HG03575 (cell line): ENCODE results near the gene SMYD3.
"Not testable (repeated sequence)": the region's sequence is repeated elsewhere in the genome, so short reads cannot be mapped to it uniquely, and the experiment has no call there.

ENCODE experiments used
- ATAC-seq: cut with Tn5 transposase; IDR thresholded peaks from one replicate; pipeline ENCODE4 v1.9.1; 2021; ENCODE audit not compliant: unreplicated experiment, insufficient number of reproducible peaks, low FRiP score; ENCODE audit errors: extremely low read depth

SMYD3 gene

DNA sequence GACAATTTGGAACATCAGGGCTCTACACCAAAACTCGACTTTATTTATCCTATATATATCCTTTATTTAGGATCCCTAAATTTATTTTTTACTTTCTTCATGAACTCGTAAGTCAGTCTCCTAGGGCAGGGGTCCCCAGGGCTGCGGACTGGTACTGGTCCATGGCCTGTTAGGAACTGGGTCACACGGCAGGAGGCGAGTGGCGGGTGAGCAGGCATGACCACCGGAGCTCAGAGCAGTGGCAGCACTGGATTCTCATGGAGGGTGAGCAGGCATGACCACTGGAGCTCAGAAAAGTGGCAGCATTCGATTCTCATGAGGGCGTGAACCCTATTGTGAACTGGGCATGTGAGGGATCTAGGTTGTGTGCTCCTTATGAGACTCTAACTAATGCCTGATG, 427.0 kb downstream of the SMYD3 start:
- no peak for ATAC-seq

DNA sequence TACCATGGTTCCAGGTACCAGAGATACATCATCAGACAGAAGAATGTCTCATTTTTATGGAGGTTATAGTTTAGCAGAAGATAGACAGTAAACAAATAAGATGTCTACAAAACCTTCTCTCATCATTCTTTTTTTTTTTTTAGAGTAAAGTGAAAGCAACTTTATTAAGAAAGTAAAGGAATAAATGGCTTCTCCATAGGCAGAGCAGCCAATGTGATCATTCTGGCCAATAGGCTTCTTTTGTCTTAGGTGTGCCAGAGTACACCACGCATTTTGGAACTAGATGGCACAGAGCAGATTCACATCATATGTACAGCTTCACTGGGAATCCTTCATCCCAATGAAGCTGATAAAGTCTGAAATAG, 428.2 kb downstream of the SMYD3 start:
- ATAC-seq = no peak

DNA sequence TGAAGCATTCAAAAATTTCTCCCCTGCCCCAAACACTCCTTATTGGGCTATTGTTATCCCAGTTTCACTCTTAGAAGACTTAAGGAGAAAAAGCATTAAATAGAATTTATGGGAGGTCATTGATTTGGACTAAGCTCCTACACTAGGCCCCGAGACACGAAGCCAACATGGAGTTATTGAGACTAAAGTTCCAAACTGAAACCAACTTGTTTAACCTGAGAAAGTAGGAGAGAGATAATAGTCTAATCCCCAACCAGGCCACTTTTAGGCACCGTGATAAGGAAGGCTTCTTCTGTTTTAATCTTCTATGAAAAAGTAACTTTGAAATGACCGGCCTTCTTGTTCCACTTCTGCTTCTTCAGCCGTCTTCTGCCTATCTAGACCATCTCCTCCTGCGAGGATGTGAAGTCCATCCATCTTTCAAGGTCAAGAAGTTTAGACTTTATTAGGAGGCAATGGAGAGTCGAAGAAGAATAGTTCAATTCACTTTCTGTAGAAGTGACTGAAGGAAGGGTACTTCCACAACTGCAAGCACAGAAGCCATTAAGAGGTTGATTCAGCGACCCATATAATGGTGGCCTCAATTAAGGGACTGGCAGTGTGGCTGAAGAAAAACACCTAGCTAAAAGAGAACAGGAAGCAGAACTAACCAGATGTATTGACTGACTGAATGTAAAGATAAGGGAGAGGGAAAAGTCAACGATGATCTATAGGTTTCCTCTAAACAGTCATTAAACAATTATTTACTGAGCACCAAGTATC, 428.8 kb downstream of the SMYD3 start:
- ATAC-seq = no peak

DNA sequence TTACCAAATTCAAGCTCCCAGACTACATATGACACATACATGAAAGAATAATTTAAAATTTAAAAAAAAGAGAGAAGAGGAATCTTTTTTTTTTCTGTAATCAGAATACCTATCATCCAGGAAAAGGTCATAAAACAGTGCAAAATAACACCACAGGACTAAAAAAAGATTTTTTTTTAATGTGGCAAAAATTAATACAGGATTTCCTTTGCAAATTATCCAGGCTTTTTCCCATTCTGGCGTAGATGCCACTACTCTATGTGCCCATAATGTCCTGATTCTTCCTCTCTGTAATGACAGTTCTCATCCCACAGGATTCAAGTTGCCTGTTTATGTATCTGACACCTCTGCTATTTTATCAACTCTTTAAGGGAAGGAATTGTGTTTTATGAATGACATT, 429.6 kb downstream of the SMYD3 start:
- ATAC-seq = no peak

DNA sequence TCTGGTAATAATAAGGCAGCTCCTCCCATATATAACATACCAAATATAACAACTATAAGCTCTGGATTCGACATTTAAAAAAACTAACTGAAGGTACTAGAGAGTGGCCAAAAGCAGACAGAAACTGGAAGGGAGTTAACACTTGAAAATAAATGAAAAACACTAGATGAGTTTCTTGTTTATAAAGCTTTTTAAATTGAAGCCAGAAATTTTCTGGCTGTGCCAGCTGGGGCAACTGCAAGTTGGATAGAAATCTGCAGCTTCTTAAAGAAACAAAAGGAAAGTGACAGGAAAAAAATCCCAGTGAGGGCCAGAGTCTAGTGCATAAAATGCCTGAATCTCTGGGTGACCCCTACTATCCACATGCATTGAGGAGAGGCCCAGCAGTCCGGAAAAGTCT, 432.7 kb downstream of the SMYD3 start:
- no peak for ATAC-seq

DNA sequence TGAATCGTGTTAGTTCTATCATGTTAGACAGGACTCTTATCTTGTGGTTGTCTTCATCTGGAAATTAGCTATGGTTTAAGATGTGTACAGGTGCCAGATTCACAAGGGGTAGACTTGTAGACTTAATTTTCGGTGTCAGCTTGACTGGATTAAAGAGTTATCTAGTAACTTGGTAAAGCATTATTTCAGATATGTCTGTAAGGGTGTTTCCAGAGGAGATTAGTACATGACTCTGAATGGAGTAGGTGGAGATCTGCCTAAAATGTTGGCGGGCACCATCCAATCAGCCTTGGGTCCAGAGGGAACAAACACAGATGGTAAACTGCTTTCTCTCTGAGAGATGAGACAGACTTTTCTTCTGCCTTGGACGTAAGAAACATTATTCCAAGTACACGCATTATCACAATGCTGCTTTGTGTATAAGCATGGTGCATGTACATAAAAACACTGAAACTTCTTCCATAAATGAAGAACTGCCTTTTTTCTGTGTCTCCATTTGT, 434.6 kb downstream of the SMYD3 start:
- ATAC-seq = no peak

DNA sequence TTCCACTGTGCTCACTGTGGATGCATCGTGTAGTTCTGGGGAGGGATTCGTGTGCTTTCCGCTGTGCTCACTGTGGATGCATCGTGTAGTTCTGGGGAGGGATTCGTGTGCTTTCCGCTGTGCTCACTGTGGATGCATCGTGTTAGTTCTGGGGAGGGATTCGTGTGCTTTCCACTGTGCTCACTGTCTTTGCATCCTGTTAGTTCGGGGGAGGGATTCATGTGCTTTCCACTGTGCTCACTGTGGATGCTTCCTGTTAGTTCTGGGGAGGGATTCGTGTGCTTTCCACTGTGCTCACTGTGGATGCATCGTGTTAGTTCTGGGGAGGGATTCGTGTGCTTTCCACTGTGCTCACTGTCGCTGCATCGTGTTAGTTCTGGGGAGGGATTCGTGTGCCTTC, 435.1 kb downstream of the SMYD3 start:
- ATAC-seq = not testable (repeated sequence)

DNA sequence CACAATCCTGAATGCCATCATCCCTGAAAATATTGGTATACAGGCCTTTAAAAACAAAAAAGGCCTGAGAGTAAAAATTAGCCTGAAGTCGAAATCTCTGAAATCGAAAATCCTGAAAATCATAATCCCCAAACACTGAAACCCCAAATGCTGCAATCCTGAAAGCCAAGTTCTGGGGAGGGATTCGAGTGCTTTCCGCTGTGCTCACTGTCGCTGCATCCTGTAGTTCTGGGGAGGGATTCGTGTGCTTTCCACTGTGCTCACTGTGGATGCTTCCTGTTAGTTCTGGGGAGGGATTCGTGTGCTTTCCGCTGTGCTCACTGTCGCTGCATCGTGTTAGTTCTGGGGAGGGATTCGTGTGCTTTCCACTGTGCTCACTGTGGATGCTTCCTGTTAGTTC, 435.5 kb downstream of the SMYD3 start:
- ATAC-seq = not testable (repeated sequence)

DNA sequence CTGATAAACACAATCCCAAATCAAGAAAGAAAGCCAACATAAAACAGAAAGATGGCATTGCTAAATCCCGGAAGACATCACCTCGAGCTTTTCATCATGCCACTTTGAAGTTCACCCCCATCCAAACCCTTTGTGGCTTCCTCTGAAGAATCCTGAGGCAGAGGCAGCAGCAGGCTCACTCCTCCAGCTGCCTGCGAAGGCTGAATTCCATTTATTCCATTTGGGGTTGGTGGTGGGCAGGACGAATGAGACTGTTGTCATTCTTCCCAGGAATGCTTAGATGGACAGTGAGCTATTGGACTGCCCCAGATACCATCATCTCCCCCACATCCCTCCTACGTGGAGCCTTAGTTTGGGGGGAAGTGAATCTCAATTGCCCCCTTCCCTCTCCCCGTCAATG, 437.5 kb downstream of the SMYD3 start:
- ATAC-seq = no peak

DNA sequence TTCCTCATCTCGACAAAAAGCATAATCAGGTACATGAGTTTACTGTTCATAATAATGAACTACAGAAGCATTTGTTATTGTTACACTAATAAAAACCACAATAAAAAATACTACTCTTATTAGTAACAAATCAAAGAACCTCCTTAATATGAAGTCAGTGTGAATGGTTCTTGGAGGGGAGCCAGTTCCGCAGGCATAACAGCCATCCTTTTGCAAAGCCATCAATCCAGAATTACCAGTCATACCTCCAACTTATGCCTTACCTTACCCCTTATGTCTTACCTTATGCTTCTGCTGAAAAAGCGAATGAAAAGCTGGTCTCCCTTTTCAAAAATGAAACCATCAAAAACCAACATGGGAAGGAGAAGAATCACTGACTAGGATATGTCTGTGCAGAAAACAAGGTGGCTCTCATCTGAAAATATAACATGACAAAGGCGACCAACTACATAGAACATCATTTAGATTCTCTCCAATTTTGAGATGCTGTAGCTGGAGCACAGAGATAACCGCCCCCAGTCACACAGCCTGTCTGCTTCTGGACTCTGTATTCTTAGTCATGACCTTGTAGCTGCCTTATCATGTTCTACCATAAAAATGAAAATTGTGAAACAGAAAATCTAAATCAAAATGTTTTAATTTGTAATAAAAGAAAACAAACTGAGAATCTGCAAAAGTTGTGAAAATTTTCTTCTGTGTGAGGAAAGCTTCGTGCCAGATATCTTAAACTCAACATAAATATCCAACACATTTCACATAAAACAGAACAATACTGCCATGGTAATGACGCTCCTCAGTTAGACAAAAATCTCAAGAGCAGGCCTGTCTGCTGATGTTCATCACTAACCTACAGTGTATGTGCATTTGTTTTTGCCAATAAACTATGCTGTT, 438.2 kb downstream of the SMYD3 start:
- no peak for ATAC-seq

DNA sequence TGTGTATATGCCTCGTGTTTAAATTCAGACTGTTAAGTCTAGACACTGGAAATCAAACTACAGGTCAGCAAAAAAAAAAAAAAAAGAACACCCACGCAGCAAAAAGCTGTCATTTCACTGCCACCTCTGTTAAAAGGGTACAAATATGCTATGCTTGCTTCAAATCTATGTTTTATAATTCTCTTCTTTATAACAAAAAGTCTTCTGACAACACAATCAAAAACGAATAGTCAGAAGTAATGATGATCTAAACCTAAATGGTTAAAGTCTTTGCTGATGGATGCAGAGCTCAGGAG, 438.9 kb downstream of the SMYD3 start:
- no peak for ATAC-seq

DNA sequence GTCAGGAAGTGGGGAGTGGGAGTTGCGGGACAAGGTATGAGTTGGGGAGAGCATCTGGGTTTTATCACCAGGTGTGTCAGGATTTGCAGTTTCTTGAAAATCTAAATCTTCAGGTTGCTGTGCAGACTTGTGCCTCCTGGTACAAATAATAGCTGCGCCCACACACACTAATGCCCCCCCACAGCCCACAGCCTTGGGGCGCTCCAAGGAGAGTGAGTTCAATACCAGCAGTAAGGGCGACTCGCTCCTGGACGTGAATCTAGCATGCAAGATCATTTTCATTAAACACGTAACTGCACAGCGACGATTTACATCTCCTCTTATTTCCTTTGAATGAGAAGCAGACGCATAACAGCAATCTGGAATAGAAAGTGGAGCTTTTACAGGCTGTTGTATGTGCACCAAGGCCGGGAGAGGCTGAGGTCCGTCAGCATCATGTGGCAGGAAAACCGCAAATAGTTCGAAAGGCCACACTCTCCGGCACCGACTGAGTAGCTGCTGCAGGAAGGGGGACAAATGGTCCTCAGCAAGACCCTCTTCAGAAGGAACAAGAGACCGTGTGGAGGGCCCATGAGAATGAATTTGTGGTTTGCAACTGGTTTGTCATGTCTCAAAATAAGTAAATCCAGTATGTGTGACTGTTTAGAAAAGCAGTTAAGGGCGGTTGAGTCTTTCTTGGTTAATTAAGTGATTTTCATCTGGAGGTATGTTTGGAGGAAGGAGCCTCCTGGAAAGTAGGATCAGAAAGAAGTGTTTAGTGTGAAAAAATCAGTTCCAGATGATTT, 439.5 kb downstream of the SMYD3 start:
- ATAC-seq = no peak

DNA sequence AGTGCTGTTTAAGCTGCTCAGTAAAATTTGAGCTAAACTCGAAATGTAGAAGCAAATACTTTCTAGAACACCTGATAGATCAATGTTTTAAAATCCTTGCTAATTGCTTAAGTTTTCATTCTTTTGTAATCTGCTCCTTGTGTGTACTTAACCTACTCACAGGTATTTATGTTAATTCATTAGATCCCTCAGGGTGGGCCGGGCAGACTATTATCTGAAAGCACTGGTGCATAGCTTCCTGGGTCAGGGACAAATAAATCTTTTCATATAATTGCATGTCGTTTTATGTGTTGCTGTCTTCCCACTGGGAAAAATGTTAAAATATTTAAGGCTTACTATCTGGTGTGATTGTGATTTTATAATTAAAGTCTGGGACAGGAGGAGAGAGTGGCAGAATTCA, 440.5 kb downstream of the SMYD3 start:
- no peak for ATAC-seq

DNA sequence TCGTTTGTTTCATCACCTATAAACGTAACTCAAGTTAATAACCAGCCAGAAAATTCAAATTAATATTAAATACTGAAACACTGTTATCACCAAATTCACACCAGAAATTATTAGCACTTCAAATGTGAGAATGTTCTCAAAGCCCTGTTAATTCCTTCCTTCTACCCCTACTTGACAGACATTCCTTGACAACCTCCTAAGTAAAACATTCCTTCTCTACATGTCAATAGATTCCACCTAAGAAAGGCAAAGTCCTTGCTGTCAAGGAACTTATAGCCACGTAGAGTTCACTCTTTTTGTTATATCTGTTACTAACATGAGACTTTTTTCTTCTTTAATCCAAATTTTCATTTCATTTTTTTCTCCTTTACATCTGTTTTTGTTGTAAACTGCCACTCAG, 441.5 kb downstream of the SMYD3 start:
- no peak for ATAC-seq

DNA sequence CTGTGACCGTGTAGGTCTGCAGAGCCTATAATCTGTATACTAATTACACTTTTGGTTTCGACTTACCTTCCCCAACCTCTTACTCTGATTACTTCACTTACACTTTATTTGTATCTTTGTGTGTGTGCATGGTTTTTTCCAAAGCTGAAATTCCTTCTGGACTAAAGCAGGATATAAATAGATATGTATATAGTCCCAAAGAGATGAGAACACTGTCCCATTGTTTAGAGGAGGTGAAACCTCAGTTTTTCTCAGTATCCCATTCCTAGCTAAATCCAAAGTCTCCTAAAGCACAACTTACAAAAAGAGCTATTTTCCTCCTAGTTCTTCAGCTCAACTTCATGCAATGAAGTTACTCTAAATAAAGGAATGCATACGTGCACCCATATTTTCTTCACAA, 442.2 kb downstream of the SMYD3 start:
- ATAC-seq = no peak

DNA sequence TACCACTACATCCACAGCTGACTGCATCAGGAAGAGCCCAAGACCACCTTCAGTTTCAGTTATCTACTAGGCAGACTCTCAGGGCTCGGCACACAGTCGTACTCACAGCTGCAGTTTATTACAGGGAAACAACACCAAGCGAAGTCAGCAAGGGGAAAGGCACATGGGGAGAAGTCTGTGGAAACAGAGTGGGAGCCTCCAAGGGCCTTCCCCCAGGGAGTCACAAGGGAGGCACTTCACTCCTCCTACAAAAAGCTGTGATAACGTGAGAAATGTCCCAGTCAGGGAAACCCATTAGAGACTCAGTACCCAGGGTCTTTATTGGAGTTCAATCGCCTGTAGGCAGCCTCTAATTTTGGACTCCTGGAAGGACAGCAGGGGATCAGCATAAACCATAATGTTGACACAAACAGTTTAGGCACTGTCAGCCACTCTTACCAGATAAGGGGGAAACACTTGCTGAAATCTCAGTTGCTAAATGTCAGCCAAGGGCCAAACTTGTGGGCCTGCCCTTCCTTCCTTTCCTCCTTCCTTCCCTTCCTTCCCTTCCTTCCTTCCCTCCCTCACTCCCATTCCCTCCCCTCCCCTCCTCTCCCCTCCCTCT, 444.0 kb downstream of the SMYD3 start:
- ATAC-seq = no peak

DNA sequence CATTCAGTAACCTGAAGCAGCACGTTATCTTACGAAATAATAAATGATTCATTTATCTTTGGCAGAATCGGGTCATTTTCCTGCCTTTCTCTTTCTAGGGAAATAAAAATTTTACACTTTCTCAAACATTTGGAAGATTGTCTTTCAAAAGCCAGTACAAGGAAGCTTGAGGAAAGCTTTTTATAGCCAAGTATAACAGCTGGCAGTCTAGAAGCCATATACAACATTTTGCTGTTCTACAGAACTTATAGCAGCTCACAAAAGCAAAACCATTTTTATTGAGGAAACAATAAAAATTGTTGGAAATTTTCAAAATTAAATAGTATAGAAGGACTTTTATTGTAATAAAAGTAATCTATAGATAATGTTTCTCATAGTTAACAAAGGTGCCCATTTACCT, 448.6 kb downstream of the SMYD3 start:
- ATAC-seq = no peak

DNA sequence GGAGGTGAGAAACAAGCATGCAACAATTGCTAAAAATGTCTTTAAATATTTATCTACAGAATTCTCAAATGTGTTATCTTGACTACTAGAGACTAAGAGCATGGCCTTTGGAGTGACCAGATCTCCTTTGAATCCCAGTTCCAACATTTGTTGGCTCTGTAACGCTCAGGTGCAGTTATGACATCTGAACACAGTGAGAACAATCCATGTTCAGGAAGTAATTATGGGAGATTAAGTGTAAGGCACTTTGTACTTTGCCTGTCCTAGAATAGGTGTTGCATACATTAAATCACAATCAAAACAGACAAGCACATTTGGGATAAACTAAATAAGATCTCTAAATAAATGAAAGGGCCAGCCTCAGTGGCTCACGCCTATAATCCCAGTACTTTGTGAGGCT, 454.5 kb downstream of the SMYD3 start:
- ATAC-seq = no peak

DNA sequence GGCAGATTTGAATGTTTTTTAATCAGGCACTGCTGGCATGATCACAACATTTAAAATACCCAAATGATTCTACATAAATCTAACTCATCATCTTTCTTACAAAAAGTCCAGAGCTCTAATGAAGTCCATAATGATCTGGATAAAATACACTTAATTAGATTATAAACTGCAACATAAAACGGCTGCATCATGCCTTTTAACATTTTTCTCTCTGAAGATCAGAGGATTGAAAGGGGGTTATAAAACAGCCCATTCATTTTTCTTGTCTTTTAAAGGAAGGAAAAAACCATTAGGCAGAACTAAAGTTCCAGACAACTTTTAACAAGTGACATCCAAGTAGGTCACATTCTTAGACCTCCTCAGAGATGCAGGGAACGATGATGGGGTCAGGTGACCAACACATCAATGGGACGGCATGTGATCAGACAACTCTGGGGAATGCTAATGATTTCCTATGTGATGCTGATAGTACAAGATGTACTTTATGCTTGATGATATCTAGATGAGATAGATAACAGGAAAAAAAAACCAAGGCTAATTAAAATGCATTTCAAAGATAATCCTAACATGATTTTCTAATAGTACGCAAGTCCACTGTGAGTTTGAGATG, 455.1 kb downstream of the SMYD3 start:
- no peak for ATAC-seq
